ENCODE results near the gene OMP.

DNA sequence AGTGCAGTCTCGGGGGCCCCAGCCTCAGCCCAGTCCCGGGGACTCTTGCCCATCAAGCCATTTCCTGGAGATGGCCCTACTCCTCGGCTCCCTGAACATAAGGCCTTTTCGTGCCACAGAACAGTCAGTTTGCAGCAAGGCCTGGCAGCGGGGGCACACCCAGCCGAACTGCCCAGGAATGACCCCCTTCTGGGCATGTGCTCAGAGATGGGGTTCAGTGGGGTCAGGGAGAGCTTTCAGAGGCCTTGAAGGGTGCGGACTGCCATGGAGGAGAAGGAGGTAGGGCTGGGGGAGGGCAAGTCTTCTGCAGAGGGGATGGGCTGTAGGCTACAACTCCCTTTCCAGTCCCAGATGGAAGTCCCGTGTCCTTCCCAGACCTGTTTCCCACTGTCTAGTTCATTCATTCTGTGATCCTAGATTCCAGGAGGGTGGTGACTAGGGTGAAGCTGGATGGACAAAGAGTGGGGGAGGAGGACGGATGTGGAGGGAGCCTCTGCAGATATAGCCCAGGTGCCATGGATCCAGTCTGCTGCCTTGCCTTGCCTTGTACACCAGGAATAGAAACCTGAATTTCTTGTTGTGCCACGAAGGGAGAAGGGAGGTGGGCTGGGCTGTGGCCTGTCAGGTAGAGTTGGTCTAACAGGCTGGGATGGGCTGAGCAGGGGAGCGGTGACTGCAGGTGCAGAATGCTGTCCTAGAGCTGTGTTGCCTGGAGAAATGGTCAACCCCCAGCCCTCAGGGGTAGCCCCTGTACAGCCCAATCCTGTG, 14.2 kb upstream of the OMP start:
- TF ChIP-seq, protein P1, sequence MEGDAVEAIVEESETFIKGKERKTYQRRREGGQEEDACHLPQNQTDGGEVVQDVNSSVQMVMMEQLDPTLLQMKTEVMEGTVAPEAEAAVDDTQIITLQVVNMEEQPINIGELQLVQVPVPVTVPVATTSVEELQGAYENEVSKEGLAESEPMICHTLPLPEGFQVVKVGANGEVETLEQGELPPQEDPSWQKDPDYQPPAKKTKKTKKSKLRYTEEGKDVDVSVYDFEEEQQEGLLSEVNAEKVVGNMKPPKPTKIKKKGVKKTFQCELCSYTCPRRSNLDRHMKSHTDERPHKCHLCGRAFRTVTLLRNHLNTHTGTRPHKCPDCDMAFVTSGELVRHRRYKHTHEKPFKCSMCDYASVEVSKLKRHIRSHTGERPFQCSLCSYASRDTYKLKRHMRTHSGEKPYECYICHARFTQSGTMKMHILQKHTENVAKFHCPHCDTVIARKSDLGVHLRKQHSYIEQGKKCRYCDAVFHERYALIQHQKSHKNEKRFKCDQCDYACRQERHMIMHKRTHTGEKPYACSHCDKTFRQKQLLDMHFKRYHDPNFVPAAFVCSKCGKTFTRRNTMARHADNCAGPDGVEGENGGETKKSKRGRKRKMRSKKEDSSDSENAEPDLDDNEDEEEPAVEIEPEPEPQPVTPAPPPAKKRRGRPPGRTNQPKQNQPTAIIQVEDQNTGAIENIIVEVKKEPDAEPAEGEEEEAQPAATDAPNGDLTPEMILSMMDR (conservative IDR thresholded peaks at IDR 0.05; ENCODE audit: low read length), result no peak
- no peak for TF ChIP-seq EZH2phosphoT487 (IDR thresholded peaks at IDR 0.05; ENCODE audit: borderline replicate concordance)
